A549 (cell line): ENCODE measurements around the gene CEP164. TPM values are rescaled to one million over a fixed set of nuclear protein-coding genes. Genes with fewer than 3 reads are reported as not detected.

Experiments used
- ATAC-seq, 2 experiments: fragments of 200-7000 bp in 1 of 2; fragments of >200 bp in 1 of 2; cut with Nextera tagmentation in 1 of 2; cut with Tn5 transposase in 1 of 2; 3 replicates each; pipeline versions ENCODE4 v1.8.0 to v1.9.1; 2018 to 2020; ENCODE audit warnings: mild to moderate bottlenecking in 1 of 2, moderate library complexity in 1 of 2
- CTCF ChIA-PET: fragments of 300-600 bp; sonication (Branson Sonifier 250); formaldehyde crosslinking; extraction: SDS; loops from one replicate; lab custom pipeline; 2021; ENCODE audit warnings: antibody characterized with exemption, inconsistent platforms; lab: Yijun Ruan, JAX
- POLR2A ChIA-PET: fragments of 350-600 bp; formaldehyde crosslinking; extraction: SDS; loops from one replicate; lab custom pipeline; 2021; ENCODE audit warnings: antibody characterized with exemption, inconsistent platforms; lab: Yijun Ruan, JAX
- DNase-seq, 2 experiments: peaks; one replicate each; pipeline versions ENCODE4 v3.0.0 to v3.0.0-alpha.2; 2011 to 2016; ENCODE audit warnings: low read depth in 1 of 2, low spot score in 1 of 2
- FAIRE-seq: peaks from 2 replicates; lab custom pipeline; 2011; peaks lifted over from hg19 to GRCh38; lab: Jason Lieb, UNC
- H3K27ac ChIP-seq, 2 experiments: fragments of >200 bp; sonication (Bioruptor Twin); formaldehyde crosslinking; 3 replicates each; pipeline ENCODE4 v1.5.1; 2016 to 2017
- H3K4me1 ChIP-seq: fragments of >200 bp; sonication (Bioruptor Twin); formaldehyde crosslinking; 3 replicates; pipeline ENCODE4 v1.6.1; 2016
- H3K4me2 ChIP-seq: fragments of >200 bp; sonication (Bioruptor Twin); formaldehyde crosslinking; 3 replicates; pipeline ENCODE4 v1.6.1; 2016
- H3K4me3 ChIP-seq: fragments of >200 bp; sonication (Bioruptor Twin); formaldehyde crosslinking; 3 replicates; pipeline ENCODE4 v1.5.1; 2016
- H3K9me3 ChIP-seq: fragments of >200 bp; sonication (Bioruptor Twin); formaldehyde crosslinking; 3 replicates; pipeline ENCODE4 v1.6.1; 2016
- CBX8 ChIP-seq: fragments of 200-600 bp; sonication (generic); IDR thresholded peaks from 2 replicates; pipeline ENCODE4 v1.6.1; 2016
- CEBPB ChIP-seq, 2 experiments: fragments of >200 bp in 1 of 2; sonication (Bioruptor Twin) in 1 of 2; formaldehyde crosslinking in 1 of 2; IDR thresholded peaks; 2 replicates each; pipeline ENCODE4 v1.6.1; 2012 to 2016
- CHD4 ChIP-seq: fragments of 200-600 bp; sonication (generic); IDR thresholded peaks from 2 replicates; pipeline ENCODE4 v1.6.1; 2016; ENCODE audit warnings: antibody characterized with exemption, mild to moderate bottlenecking, borderline replicate concordance
- E2F6 ChIP-seq: IDR thresholded peaks from 2 replicates; pipeline ENCODE4 v1.6.1; 2012; ENCODE audit warnings: low read depth, borderline replicate concordance
- EHF ChIP-seq: fragments of 250-450 bp; sonication (Bioruptor Pico); IDR thresholded peaks from 2 replicates; pipeline ENCODE4 v1.5.0; 2020; ENCODE audit warnings: mild to moderate bottlenecking
- ELK1 ChIP-seq: fragments of 150-350 bp; IDR thresholded peaks from 2 replicates; pipeline ENCODE4 v1.6.1; 2014; ENCODE audit warnings: low read depth, mild to moderate bottlenecking, low read length
- EP300 ChIP-seq, 2 experiments: fragments of >200 bp; sonication (Bioruptor Twin); formaldehyde crosslinking; IDR thresholded peaks; 2 replicates in 1 of 2; 3 replicates in 1 of 2; pipeline ENCODE4 v1.6.1; 2016 to 2017
- FOSL2 ChIP-seq, 2 experiments: fragments of 450-650 bp in 1 of 2; fragments of >200 bp in 1 of 2; sonication (Bioruptor Twin) in 1 of 2; formaldehyde crosslinking; IDR thresholded peaks; 2 replicates each; pipeline versions ENCODE4 v1.5.0 to v1.6.1; 2016 to 2020; ENCODE audit warnings: mild to moderate bottlenecking in 1 of 2, moderate library complexity in 1 of 2
- GATA3 ChIP-seq: IDR thresholded peaks from 2 replicates; pipeline ENCODE4 v1.6.1; 2012; ENCODE audit warnings: borderline replicate concordance
- JUN ChIP-seq, 2 experiments: fragments of >200 bp; sonication (Bioruptor Twin); formaldehyde crosslinking; IDR thresholded peaks; 2 replicates in 1 of 2; 3 replicates in 1 of 2; pipeline ENCODE4 v1.6.1; 2016 to 2017
- JUNB ChIP-seq: fragments of >200 bp; sonication (Bioruptor Twin); formaldehyde crosslinking; IDR thresholded peaks from 2 replicates; pipeline ENCODE4 v1.6.1; 2016
- MAFK ChIP-seq: fragments of 450-650 bp; IDR thresholded peaks from 2 replicates; pipeline ENCODE4 v1.6.1; 2014; ENCODE audit not compliant: partially characterized antibody
- NPAS2 ChIP-seq: fragments of 250-450 bp; sonication (Bioruptor Pico); IDR thresholded peaks from 2 replicates; pipeline ENCODE4 v1.8.0; 2022; ENCODE audit warnings: mild to moderate bottlenecking, moderate library complexity, borderline replicate concordance
- NR3C1 ChIP-seq: fragments of >200 bp; sonication (Bioruptor Twin); formaldehyde crosslinking; IDR thresholded peaks from 3 replicates; pipeline ENCODE4 v1.6.1; 2017
- PBX3 ChIP-seq: IDR thresholded peaks from 2 replicates; pipeline ENCODE4 v1.6.1; 2012
- POLR2A ChIP-seq: IDR thresholded peaks from 2 replicates; pipeline ENCODE4 v1.6.1; 2012; ENCODE audit warnings: mild to moderate bottlenecking, low read length
- POLR2AphosphoS2 ChIP-seq: conservative IDR thresholded peaks from 2 replicates; pipeline ENCODE4 v1.6.1; 2012; ENCODE audit warnings: low read length, improper control_type of control experiment, inconsistent platforms
- RAD21 ChIP-seq, 2 experiments: fragments of >200 bp in 1 of 2; sonication (Bioruptor Twin) in 1 of 2; formaldehyde crosslinking in 1 of 2; IDR thresholded peaks in 1 of 2; conservative IDR thresholded peaks in 1 of 2; 2 replicates in 1 of 2; 3 replicates in 1 of 2; pipeline ENCODE4 v1.6.1; 2012 to 2018; ENCODE audit warnings: inconsistent platforms in 1 of 2
- RFX5 ChIP-seq: fragments of 450-650 bp; IDR thresholded peaks from 2 replicates; pipeline ENCODE4 v1.7.1; 2014; ENCODE audit warnings: antibody characterized with exemption, mild to moderate bottlenecking, moderate library complexity
- RNF2 ChIP-seq: fragments of 200-600 bp; sonication (generic); IDR thresholded peaks from 2 replicates; pipeline ENCODE4 v1.6.1; 2016; ENCODE audit warnings: low read depth, mild to moderate bottlenecking, antibody characterized with exemption, moderate library complexity, borderline replicate concordance
- SMC3 ChIP-seq: fragments of >200 bp; sonication (Bioruptor Twin); formaldehyde crosslinking; IDR thresholded peaks from 3 replicates; pipeline ENCODE4 v1.6.1; 2018; ENCODE audit warnings: inconsistent platforms
- SREBF2 ChIP-seq: fragments of 450-650 bp; IDR thresholded peaks from 2 replicates; pipeline ENCODE4 v1.6.1; 2014; ENCODE audit warnings: mild to moderate bottlenecking, moderate library complexity
- TFCP2L1 ChIP-seq: fragments of 250-450 bp; sonication (Bioruptor Pico); IDR thresholded peaks from 2 replicates; pipeline ENCODE4 v1.5.0; 2021; ENCODE audit warnings: mild to moderate bottlenecking
- TP53 ChIP-seq: fragments of 250-450 bp; sonication (Bioruptor Pico); IDR thresholded peaks from 2 replicates; pipeline ENCODE4 v1.5.0; 2021; ENCODE audit warnings: mild to moderate bottlenecking, moderate library complexity
- ZFP36 ChIP-seq: fragments of 450-650 bp; IDR thresholded peaks from 2 replicates; pipeline ENCODE4 v1.6.1; 2014; ENCODE audit warnings: borderline replicate concordance; ENCODE audit not compliant: partially characterized antibody
- ZNF302 ChIP-seq: fragments of 250-450 bp; sonication (Bioruptor Pico); IDR thresholded peaks from 2 replicates; pipeline ENCODE4 v1.9.0; 2021; ENCODE audit warnings: inconsistent platforms, mild to moderate bottlenecking, moderate library complexity
- ZSCAN20 ChIP-seq: fragments of 250-450 bp; sonication (Bioruptor Pico); IDR thresholded peaks from 2 replicates; pipeline ENCODE4 v1.8.0; 2022; ENCODE audit warnings: mild to moderate bottlenecking, moderate library complexity
- WGBS: methylation state at CpG from one replicate; pipeline ENCODE4 v1.1.6; 2017; ENCODE audit errors: missing lambda C conversion rate; 5-methylcytosine and 5-hydroxymethylcytosine counted together
- polyA plus RNA-seq, 4 experiments: library from polyadenylated mRNA; depleted of rRNA in 3 of 4; stranded (reverse); fragments of >200 nt; fragmentation: RNase III in 1 of 4; extraction: RNeasy Plus Mini Kit Qiagen cat#74134 plus additional on column Dnase treatment in 1 of 4; gene quantifications; 2 replicates in 3 of 4; 3 replicates in 1 of 4; pipeline ENCODE4 v1.2.3, GENCODE V29; 2011 to 2017
- TF ChIP-seq, protein P1 (sequence below): fragments of >200 bp; sonication (Bioruptor Twin); formaldehyde crosslinking; IDR thresholded peaks from 2 replicates; pipeline ENCODE4 v1.6.1; 2016
- TF ChIP-seq, protein P2 (sequence below): fragments of 250-450 bp; sonication (Bioruptor Pico); IDR thresholded peaks from 2 replicates; pipeline ENCODE4 v1.5.0; 2021; ENCODE audit warnings: mild to moderate bottlenecking, moderate library complexity, borderline replicate concordance

The CEP164 gene
- polyA plus RNA-seq, 2 of the 4 experiments (the other 2 are of a cell fraction): 17.4 to 19.6 TPM

GRCh38 chr11:117300283-117300663 lies 27.4 kb upstream of the CEP164 start:
- TF ChIP-seq NPAS2: no peak
- no peak for TF ChIP-seq RAD21 (conservative IDR thresholded peaks at IDR 0.05 in 1 of 2, IDR thresholded peaks at IDR 0.05 in 1 of 2)
- no peak for TF ChIP-seq CBX8
- no peak for TF ChIP-seq JUNB
- TF ChIP-seq SMC3: no peak
- no peak for TF ChIP-seq EP300 (IDR thresholded peaks at IDR 0.05)
- no peak for TF ChIP-seq GATA3
- TF ChIP-seq ELK1: no peak
- no peak for TF ChIP-seq ZNF302
- no peak for TF ChIP-seq POLR2A
- TF ChIP-seq ZSCAN20 (CRISPR knock-in tag): no peak
- TF ChIP-seq JUN (IDR thresholded peaks at IDR 0.05): no peak
- no peak for TF ChIP-seq RNF2
- TF ChIP-seq, protein P1, sequence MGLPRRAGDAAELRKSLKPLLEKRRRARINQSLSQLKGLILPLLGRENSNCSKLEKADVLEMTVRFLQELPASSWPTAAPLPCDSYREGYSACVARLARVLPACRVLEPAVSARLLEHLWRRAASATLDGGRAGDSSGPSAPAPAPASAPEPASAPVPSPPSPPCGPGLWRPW: no peak
- no peak for TF ChIP-seq TP53 (CRISPR knock-in tag)
- no peak for TF ChIP-seq TFCP2L1 (CRISPR knock-in tag)
- TF ChIP-seq RFX5: no peak
- no peak for TF ChIP-seq SREBF2
- TF ChIP-seq, all 56 proteins: peak for 0
- peak in 1 of 2 experiments; percentile 14; a peak in 1 of 6 replicates for ATAC-seq
- Histone ChIP-seq H3K27ac (no peak overlapping the region), H3K9me3 (no peaks in the 10 kb centered on the region), H3K4me1 (peaks cover 6% of the 10 kb centered on the region; the same call in 1 of the 3 replicates), H3K4me2 (no peak overlapping the region), H3K4me3 (no peak overlapping the region)
- no peak for FAIRE-seq
- CTCF ChIA-PET: no interaction called here
- POLR2A ChIA-PET: no interaction called here
- no peak for DNase-seq
- 81% methylated on average over 10 of the region's 17 CpGs for WGBS

DNA sequence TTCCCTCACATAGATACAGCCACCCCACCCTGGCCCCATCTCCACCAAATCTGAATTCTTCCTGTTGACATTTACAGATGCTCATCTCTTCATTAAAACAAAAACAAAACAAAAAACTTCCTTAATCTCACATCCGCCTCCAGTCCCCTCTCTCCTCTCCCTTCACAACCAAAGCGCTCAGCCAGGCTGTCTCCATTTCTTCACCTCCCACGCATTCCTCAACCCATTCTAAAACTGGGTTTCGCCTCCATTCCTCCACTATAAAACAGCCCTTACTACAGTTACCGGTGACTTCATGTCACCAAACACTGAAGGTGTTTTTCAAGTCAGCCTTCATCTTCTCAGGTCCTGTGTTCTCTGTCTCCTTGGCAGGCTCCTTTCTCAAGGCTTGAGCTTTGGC lies 26.9 kb upstream of the CEP164 start:
- no peak for FAIRE-seq
- 93% methylated on average over 5 of the region's 5 CpGs for WGBS
- no peak overlapping the region for H3K27ac ChIP-seq
- H3K4me1 ChIP-seq: peaks cover 6% of the 10 kb centered on the region; the same call in 1 of the 3 replicates
- TF ChIP-seq PBX3 (no peak), NR3C1 (no peak), POLR2AphosphoS2 (no peak), CEBPB (IDR thresholded peaks at IDR 0.05) (no peak), EP300 (IDR thresholded peaks at IDR 0.05) (no peak), E2F6 (no peak), FOSL2 (IDR thresholded peaks at IDR 0.05) (no peak), FOSL2 (CRISPR knock-in tag; IDR thresholded peaks at IDR 0.05) (no peak), ZFP36 (no peak), ZNF302 (no peak), SREBF2 (no peak), MAFK (no peak), TFCP2L1 (CRISPR knock-in tag) (no peak), CHD4 (no peak), EHF (CRISPR knock-in tag) (no peak)
- TF ChIP-seq, protein P1: no peak
- TF ChIP-seq, protein P2, sequence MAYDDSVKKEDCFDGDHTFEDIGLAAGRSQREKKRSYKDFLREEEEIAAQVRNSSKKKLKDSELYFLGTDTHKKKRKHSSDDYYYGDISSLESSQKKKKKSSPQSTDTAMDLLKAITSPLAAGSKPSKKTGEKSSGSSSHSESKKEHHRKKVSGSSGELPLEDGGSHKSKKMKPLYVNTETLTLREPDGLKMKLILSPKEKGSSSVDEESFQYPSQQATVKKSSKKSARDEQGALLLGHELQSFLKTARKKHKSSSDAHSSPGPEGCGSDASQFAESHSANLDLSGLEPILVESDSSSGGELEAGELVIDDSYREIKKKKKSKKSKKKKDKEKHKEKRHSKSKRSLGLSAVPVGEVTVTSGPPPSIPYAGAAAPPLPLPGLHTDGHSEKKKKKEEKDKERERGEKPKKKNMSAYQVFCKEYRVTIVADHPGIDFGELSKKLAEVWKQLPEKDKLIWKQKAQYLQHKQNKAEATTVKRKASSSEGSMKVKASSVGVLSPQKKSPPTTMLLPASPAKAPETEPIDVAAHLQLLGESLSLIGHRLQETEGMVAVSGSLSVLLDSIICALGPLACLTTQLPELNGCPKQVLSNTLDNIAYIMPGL: no peak
- ATAC-seq: no peak
- no peak overlapping the region for H3K4me2 ChIP-seq
- no peak for DNase-seq
- CTCF ChIA-PET: no interaction called here
- no peak overlapping the region for H3K4me3 ChIP-seq
- POLR2A ChIA-PET: no interaction called here
- no peaks in the 10 kb centered on the region for H3K9me3 ChIP-seq
